Testis (tissue), 2 donors: Measurements from ENCODE around the gene MLN.

ENCODE experiments used
- POLR2A ChIP-seq: fragments of 450-650 bp; IDR thresholded peaks from one replicate; pipeline ENCODE4 v1.6.1; 2017; ENCODE audit warnings: antibody characterized with exemption, mild to moderate bottlenecking, moderate library complexity
- TF ChIP-seq, protein P1 (sequence below), 3 experiments: fragments of 450-650 bp in 2 of 3; fragments of 200-600 bp in 1 of 3; sonication (generic) in 1 of 3; IDR thresholded peaks; one replicate each; pipeline ENCODE4 v1.5.1; 2016 to 2019; ENCODE audit warnings: antibody characterized with exemption in 3 of 3, mild to moderate bottlenecking in 2 of 3, moderate library complexity in 1 of 3

DNA sequence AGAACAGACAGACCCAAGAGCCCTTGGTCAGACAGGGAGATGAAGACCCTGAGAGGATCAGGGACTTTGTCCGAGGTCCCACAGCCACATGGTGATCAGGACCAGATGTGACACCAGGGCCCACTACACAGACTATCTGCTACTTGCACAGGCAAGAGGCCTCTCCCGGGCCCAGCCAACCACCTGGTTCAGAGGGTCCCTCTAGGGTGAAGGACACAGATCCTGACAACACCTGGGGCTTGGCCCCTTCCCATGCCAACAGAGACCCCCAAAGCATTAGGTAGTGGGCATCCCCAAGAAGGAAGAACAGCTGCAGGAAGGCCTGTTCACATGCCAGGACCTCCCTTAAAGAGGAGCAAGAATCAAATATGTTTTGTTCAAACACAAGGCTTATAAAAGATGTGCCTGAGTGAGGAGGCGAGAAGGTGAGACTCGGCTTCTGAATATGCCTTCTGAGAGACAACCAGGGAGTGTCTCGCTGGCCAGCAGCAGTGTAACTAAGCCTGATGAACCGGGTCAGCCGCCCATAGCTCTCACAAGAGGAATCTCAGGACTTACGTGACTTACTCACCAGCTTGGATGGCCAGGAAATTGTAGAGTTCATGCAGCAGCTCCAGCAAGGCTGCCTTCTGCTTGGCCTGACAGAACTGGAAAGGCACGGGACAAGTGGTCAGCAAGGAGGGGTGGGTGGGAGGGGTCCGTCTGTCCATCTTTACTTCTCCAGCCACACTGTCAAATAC lies 19.9 kb downstream of the MLN start:
- TF ChIP-seq, protein P1, sequence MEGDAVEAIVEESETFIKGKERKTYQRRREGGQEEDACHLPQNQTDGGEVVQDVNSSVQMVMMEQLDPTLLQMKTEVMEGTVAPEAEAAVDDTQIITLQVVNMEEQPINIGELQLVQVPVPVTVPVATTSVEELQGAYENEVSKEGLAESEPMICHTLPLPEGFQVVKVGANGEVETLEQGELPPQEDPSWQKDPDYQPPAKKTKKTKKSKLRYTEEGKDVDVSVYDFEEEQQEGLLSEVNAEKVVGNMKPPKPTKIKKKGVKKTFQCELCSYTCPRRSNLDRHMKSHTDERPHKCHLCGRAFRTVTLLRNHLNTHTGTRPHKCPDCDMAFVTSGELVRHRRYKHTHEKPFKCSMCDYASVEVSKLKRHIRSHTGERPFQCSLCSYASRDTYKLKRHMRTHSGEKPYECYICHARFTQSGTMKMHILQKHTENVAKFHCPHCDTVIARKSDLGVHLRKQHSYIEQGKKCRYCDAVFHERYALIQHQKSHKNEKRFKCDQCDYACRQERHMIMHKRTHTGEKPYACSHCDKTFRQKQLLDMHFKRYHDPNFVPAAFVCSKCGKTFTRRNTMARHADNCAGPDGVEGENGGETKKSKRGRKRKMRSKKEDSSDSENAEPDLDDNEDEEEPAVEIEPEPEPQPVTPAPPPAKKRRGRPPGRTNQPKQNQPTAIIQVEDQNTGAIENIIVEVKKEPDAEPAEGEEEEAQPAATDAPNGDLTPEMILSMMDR (IDR thresholded peaks at IDR 0.05): no peak
- no peak for TF ChIP-seq POLR2A
